GM12864 (cell line): ENCODE data around the gene SCAMP4.

ENCODE experiments used
- DNase-seq: peaks from one replicate; pipeline ENCODE4 v3.0.0-alpha.2; 2011; ENCODE audit warnings: low read depth
- H3K4me3 ChIP-seq: 2 replicates; pipeline ENCODE4 v1.5.1; 2011; ENCODE audit warnings: mild to moderate bottlenecking, low read depth, low read length, control low read depth
- TF ChIP-seq, protein P1 (sequence below): IDR thresholded peaks from 2 replicates; pipeline ENCODE4 v1.5.1; 2011; ENCODE audit warnings: low read depth, mild to moderate bottlenecking, moderate library complexity, low read length, control low read depth, inconsistent platforms; ENCODE audit errors: missing control alignments

The SCAMP4 gene

DNA sequence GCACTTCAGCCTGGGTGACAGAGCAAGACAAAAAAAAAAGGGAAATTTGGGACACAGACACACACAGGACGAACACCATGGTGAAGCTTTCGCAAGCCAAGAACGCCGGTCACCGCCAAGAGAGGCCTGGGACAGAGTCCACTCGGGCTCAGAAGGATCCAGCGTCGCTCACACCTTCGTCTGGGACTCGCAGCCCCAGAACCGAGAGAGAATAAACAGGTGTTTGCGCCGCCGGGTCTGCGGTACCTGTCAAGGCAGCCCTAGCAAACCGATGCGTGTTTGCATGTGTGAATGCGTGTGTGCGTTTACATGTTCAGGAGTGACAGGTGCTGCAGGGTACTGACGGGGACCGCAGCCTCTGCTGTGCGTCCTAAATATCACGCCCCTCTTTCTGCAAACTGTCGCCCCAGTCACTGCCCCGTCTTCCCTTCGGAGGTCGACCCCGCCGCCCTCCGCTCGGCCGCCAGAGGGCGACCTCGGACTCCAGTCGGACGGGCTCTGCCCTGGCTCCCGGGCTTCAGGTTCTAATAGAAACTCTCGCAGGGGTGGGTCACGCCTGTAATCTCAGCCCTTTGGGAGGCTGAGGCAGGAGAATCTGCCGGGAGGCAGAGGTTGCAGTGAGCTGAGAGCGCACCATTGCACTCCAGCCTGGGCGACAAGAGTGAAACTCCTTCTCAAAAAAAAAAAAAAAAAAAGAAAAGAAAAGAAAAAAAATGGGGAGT lies 24.0 kb downstream of the SCAMP4 start:
- peak overlapping the region; percentile 30 for H3K4me3 ChIP-seq
- TF ChIP-seq, protein P1, sequence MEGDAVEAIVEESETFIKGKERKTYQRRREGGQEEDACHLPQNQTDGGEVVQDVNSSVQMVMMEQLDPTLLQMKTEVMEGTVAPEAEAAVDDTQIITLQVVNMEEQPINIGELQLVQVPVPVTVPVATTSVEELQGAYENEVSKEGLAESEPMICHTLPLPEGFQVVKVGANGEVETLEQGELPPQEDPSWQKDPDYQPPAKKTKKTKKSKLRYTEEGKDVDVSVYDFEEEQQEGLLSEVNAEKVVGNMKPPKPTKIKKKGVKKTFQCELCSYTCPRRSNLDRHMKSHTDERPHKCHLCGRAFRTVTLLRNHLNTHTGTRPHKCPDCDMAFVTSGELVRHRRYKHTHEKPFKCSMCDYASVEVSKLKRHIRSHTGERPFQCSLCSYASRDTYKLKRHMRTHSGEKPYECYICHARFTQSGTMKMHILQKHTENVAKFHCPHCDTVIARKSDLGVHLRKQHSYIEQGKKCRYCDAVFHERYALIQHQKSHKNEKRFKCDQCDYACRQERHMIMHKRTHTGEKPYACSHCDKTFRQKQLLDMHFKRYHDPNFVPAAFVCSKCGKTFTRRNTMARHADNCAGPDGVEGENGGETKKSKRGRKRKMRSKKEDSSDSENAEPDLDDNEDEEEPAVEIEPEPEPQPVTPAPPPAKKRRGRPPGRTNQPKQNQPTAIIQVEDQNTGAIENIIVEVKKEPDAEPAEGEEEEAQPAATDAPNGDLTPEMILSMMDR: peak; percentile 87
- peak; percentile 38 for DNase-seq

DNA sequence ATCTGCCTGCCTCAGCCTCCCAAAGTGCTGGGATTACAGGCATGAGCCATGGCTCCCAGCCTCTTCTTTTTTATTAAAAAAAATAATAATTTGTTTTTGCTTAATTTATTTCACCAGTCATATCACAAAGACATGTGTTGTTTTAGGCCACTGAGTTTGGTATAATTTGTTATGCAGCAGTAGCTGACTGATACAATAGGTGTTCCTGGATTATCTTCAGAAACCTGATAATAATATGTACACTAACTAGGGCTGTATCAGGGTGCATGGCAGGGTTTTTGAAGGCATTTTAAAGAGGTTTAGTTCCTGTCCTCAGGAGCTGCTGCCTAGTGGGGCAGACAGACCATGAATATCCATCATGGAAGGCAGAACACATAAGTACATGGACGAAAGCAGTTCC lies 26.2 kb downstream of the SCAMP4 start:
- TF ChIP-seq, protein P1: no peak
- no peak overlapping the region for H3K4me3 ChIP-seq
- no peak for DNase-seq

- no peak for DNase-seq
- no peak overlapping the region for H3K4me3 ChIP-seq
- TF ChIP-seq, protein P1: no peak
Observed at GRCh38 chr19:1932395-1932794, 27.2 kb downstream of the SCAMP4 start.

- DNase-seq: no peak
- no peak overlapping the region for H3K4me3 ChIP-seq
- TF ChIP-seq, protein P1: no peak
Observed at GRCh38 chr19:1933244-1933643, 28.0 kb downstream of the SCAMP4 start.

- TF ChIP-seq, protein P1: no peak
- no peak overlapping the region for H3K4me3 ChIP-seq
- no peak for DNase-seq
Observed at GRCh38 chr19:1933942-1934341, 28.7 kb downstream of the SCAMP4 start.

GRCh38 chr19:1935484-1936208 lies 30.4 kb downstream of the SCAMP4 start:
- no peak for DNase-seq
- H3K4me3 ChIP-seq: no peak overlapping the region
- TF ChIP-seq, protein P1: no peak
